ENCODE results near the gene C17orf78.

- TF ChIP-seq POLR2AphosphoS5 (IDR thresholded peaks at IDR 0.05; ENCODE audit: insufficient read depth in 1 of 2, low read depth in 1 of 2) (no peak), POLR2A (IDR thresholded peaks at IDR 0.05) (no peak)
These were observed 36.5 kb upstream of the C17orf78 start for GRCh38 chr17:37339321-37339720.

Measured in vagina (tissue), 2 donors.